ENCODE data around the gene GBF1. TPM values are rescaled to one million over a fixed set of nuclear protein-coding genes. Genes with fewer than 3 reads are reported as not detected.
A peak's percentile ranks its signal among the peaks of the same experiment; 100 is the strongest.

GBF1 gene
- polyA plus RNA-seq, 3 donors, result 4.2 to 17.4 (median 11.9) TPM

DNA sequence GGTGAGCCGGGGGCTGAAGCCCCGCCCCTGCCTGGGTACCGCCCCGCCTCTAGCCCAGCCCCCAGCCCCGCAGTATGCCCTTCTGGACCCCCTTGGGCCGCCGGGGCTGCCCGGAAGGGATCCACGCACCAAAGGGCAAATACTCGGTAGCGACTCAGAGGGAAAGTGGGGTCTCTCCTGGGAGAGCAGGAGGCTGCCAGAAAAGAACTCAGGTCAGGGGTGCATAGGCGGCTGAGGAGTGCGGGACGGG, 176.1 kb downstream of the GBF1 start:
- peaks cover 31% of the 10 kb centered on the region for H4K20me1 ChIP-seq (ENCODE audit: insufficient read depth, low read length)
- H3K4me1 Mint-ChIP-seq, result peaks cover 34% of the 10 kb centered on the region
- H3K36me3 ChIP-seq (replicated peaks in 1 of 2; ENCODE audit: control insufficient read depth in 1 of 2, insufficient read depth in 2 of 2, low read length in 2 of 2), result peaks cover 21 to 22% of the 10 kb centered on the region in 2 donors
- H3K27me3 ChIP-seq (ENCODE audit: control insufficient read depth in 2 of 2, insufficient read depth in 2 of 2, low read length in 2 of 2), result peaks cover 11 to 22% of the 10 kb centered on the region in 2 donors
- peaks cover 0 to 7% (median 4%) of the 10 kb centered on the region in 7 donors for H3K9me3 Mint-ChIP-seq
- TF ChIP-seq, protein P1, sequence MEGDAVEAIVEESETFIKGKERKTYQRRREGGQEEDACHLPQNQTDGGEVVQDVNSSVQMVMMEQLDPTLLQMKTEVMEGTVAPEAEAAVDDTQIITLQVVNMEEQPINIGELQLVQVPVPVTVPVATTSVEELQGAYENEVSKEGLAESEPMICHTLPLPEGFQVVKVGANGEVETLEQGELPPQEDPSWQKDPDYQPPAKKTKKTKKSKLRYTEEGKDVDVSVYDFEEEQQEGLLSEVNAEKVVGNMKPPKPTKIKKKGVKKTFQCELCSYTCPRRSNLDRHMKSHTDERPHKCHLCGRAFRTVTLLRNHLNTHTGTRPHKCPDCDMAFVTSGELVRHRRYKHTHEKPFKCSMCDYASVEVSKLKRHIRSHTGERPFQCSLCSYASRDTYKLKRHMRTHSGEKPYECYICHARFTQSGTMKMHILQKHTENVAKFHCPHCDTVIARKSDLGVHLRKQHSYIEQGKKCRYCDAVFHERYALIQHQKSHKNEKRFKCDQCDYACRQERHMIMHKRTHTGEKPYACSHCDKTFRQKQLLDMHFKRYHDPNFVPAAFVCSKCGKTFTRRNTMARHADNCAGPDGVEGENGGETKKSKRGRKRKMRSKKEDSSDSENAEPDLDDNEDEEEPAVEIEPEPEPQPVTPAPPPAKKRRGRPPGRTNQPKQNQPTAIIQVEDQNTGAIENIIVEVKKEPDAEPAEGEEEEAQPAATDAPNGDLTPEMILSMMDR (IDR thresholded peaks at IDR 0.05), result no peak
- H3K79me2 ChIP-seq (ENCODE audit: insufficient read depth, low read length), result peaks cover 18% of the 10 kb centered on the region
- DNase-seq, result no peak
- peaks cover 21 to 33% (median 24%) of the 10 kb centered on the region in 3 donors for H3K27me3 Mint-ChIP-seq (ENCODE audit: low read depth in 3 of 3)
- peaks cover 33 to 41% of the 10 kb centered on the region in 2 donors for H3K4me1 ChIP-seq (ENCODE audit: control insufficient read depth in 1 of 2, insufficient read depth in 2 of 2, low read length in 2 of 2)
- WGBS (ENCODE audit: insufficient coverage), result under 1% methylated on average over 13 of the region's 14 CpGs
- H3K4me3 Mint-ChIP-seq, result peak overlapping the region; percentile 93 to 97
- peak overlapping the region in 1 of 2 donors; percentile 70 for H3K27ac ChIP-seq (ENCODE audit: low read depth in 1 of 2, low read length in 2 of 2)
- H3K9me3 ChIP-seq (replicated peaks in 1 of 2; ENCODE audit: control insufficient read depth in 1 of 2, insufficient read depth in 1 of 2, low read length in 2 of 2), result no peaks in the 10 kb centered on the region
- peak overlapping the region in 4 of 7 donors; percentile 30 to 98 (median 62) for H3K27ac Mint-ChIP-seq
- peak overlapping the region; percentile 75 for H3K9ac ChIP-seq (ENCODE audit: insufficient read depth, low read length, poor library complexity, severe bottlenecking)
- intact Hi-C loops (cut with micrococcal nuclease), result loop anchor here (2.0 to 5.0 kb wide), 2 partner anchors 41 to 57 kb away; no protein-coding TSS in a partner anchor
- peak overlapping the region; percentile 90 for H2AFZ ChIP-seq (ENCODE audit: insufficient read depth, low read depth, low read length, poor library complexity, severe bottlenecking)
- peaks cover 21 to 33% of the 10 kb centered on the region in 2 donors for H3K36me3 Mint-ChIP-seq
- H3K4me3 ChIP-seq (replicated peaks in 1 of 3; ENCODE audit: low read depth in 2 of 3, low read length in 3 of 3), result peak overlapping the region; percentile 68 to 96 (median 82)
- H3K4me2 ChIP-seq (replicated peaks; ENCODE audit: extremely low read depth, low read length, poor library complexity, severe bottlenecking), result peak overlapping the region; percentile 98

DNA sequence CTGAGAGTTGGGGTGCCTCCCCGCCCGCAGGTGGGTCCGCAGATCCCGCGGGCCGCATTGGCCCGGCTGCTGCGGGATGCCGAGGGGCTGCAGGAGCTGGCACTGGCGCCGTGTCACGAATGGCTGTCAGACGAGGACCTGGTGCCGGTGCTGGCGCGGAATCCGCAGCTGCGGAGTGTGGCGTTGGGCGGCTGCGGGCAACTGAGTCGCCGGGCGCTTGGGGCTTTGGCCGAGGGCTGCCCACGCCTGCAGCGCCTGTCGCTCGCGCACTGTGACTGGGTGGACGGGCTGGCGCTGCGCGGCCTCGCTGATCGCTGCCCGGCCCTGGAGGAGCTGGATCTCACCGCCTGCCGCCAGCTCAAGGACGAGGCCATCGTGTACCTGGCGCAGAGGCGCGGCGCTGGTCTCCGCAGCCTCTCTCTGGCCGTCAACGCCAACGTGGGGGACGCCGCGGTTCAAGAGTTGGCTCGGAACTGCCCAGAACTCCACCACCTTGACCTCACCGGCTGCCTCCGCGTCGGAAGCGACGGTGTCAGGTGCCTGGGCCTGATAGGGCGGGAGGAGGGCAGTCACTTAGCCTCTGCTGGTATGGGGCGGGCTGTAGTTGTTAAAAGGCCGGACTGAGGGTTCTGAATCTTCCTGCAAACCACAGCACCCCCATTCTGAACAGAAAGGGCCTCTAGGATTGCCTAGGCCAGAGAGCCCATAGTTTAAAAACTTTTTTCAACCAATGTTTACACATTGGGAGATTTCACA, 176.6 kb downstream of the GBF1 start:
- TF ChIP-seq, protein P1 (IDR thresholded peaks at IDR 0.05), result no peak
- H3K79me2 ChIP-seq (ENCODE audit: insufficient read depth, low read length), result peaks cover 18% of the 10 kb centered on the region
- H3K27me3 Mint-ChIP-seq (ENCODE audit: low read depth in 3 of 3), result peaks cover 21 to 29% (median 24%) of the 10 kb centered on the region in 3 donors
- H4K20me1 ChIP-seq (ENCODE audit: insufficient read depth, low read length), result peaks cover 31% of the 10 kb centered on the region
- peaks cover 21 to 22% of the 10 kb centered on the region in 2 donors for H3K36me3 ChIP-seq (replicated peaks in 1 of 2; ENCODE audit: control insufficient read depth in 1 of 2, insufficient read depth in 2 of 2, low read length in 2 of 2)
- H3K4me1 ChIP-seq (ENCODE audit: control insufficient read depth in 1 of 2, insufficient read depth in 2 of 2, low read length in 2 of 2), result peaks cover 33 to 41% of the 10 kb centered on the region in 2 donors
- H3K27me3 ChIP-seq (ENCODE audit: control insufficient read depth in 2 of 2, insufficient read depth in 2 of 2, low read length in 2 of 2), result peaks cover 11 to 22% of the 10 kb centered on the region in 2 donors
- peak overlapping the region; percentile 93 to 97 for H3K4me3 Mint-ChIP-seq
- H2AFZ ChIP-seq (ENCODE audit: insufficient read depth, low read depth, low read length, poor library complexity, severe bottlenecking), result peak overlapping the region; percentile 90
- H3K4me3 ChIP-seq (replicated peaks in 1 of 3; ENCODE audit: low read depth in 2 of 3, low read length in 3 of 3), result peak overlapping the region; percentile 68 to 96 (median 82)
- under 1% methylated on average over 53 of the region's 62 CpGs for WGBS (ENCODE audit: insufficient coverage)
- H3K9me3 Mint-ChIP-seq, result peaks cover 0 to 7% (median 4%) of the 10 kb centered on the region in 7 donors
- DNase-seq, result peak in 1 of 3 donors; percentile 25
- intact Hi-C loops (cut with micrococcal nuclease), result loop anchor here (2.0 to 5.0 kb wide), 2 partner anchors 40 to 57 kb away; no protein-coding TSS in a partner anchor
- H3K4me2 ChIP-seq (replicated peaks; ENCODE audit: extremely low read depth, low read length, poor library complexity, severe bottlenecking), result peak overlapping the region; percentile 98
- peaks cover 23 to 35% of the 10 kb centered on the region in 2 donors for H3K36me3 Mint-ChIP-seq
- H3K27ac Mint-ChIP-seq, result peak overlapping the region in 6 of 7 donors; percentile 9 to 98 (median 52)
- no peaks in the 10 kb centered on the region for H3K9me3 ChIP-seq (replicated peaks in 1 of 2; ENCODE audit: control insufficient read depth in 1 of 2, insufficient read depth in 1 of 2, low read length in 2 of 2)
- H3K9ac ChIP-seq (ENCODE audit: insufficient read depth, low read length, poor library complexity, severe bottlenecking), result peak overlapping the region; percentile 75
- H3K4me1 Mint-ChIP-seq, result peaks cover 34% of the 10 kb centered on the region
- peak overlapping the region in 1 of 2 donors; percentile 70 for H3K27ac ChIP-seq (ENCODE audit: low read depth in 1 of 2, low read length in 2 of 2)

Measured in CD14-positive monocyte (primary cell).